GM21737 (cell line): ENCODE data around the gene OLR1.
"Not testable (repeated sequence)": the region's sequence is repeated elsewhere in the genome, so short reads cannot be mapped to it uniquely, and the experiment has no call there.

Experiments
- ATAC-seq: cut with Tn5 transposase; IDR thresholded peaks from one replicate; pipeline ENCODE4 v1.9.1; 2021; ENCODE audit warnings: mild to moderate bottlenecking, moderate library complexity; ENCODE audit not compliant: unreplicated experiment

The OLR1 gene

DNA sequence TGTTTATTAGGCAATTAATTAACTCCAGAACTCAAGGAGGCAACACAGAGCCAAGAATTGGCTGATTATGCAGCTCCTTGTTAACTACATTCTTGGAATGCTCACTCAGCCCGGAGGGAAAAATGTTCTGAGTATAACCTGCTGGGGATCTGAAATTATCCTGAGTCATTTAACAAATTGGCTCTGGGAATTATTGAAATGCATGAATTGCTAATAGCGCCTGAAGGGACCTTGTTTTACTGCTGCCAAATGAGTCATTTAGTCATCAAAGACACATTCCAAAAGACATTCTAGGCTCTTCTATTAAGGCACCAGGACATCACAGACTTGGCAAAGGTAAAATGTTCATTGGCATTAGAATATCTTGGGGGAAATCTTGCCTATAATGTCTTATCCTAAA is 19.9 kb upstream of the OLR1 start:
- ATAC-seq = no peak

DNA sequence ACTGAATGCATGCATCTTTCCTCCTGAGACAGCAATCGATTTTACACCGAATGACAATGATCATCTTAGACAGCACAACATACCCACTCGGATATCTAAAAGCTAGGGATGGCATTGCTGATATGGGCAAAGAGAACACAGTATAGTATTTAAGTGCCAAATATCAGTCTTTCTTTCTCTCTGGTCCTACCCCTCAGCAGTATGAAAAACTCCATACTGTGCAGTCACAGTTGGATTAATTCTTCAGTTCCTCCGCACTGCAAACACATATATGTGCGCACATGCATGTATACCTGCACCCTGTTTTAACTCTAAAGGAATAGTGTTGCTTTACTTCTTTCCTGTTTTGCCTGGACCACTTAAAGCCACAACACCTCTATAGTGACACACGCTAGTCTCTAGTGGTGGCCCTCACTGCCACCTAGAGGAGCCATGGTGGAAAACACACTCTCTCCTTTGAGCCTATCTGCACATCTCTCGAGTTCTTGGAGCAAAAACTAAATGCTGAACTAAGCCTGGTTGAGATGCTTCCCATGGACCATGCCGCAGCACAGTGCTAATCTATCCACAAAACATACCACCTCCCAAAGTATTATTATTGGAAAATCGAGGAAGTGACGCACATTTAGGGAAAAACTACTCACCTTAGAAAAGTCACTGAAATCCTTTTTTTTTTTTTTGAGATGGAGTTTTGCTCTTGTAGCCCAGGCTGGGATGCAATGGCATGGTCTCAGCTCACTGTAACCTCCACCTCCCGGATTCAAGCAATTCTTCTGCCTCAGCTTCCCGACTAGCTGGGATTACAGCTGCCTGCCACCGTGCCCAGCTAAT is 18.8 kb upstream of the OLR1 start:
- peak; percentile 72 for ATAC-seq

DNA sequence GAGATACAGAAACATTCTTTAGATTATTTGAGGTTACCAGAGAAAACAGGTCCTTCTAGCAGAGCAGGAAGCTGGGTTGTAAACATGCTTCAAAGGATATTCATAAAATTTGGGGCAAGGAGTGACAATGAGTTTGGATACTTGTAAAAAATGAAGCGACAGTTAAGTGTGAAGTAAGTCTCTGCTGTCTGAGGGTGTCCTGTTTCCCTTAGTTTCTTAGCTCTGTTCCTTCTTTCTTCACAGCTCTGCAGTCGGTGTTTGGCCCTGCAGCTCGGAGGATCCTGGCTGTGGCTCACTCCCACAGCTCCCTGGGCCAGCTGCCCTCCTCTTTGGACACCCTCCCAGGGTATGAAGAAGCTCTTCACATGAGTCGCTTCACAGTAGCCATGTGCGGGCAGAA is 17.7 kb upstream of the OLR1 start:
- ATAC-seq = no peak

- ATAC-seq = not testable (repeated sequence)
Observed at GRCh38 chr12:10186958-10187357, 15.0 kb upstream of the OLR1 start.

GRCh38 chr12:10186299-10186698 is 14.4 kb upstream of the OLR1 start:
- no peak for ATAC-seq

- ATAC-seq = no peak
Observed at GRCh38 chr12:10184261-10184843, 12.4 kb upstream of the OLR1 start.

DNA sequence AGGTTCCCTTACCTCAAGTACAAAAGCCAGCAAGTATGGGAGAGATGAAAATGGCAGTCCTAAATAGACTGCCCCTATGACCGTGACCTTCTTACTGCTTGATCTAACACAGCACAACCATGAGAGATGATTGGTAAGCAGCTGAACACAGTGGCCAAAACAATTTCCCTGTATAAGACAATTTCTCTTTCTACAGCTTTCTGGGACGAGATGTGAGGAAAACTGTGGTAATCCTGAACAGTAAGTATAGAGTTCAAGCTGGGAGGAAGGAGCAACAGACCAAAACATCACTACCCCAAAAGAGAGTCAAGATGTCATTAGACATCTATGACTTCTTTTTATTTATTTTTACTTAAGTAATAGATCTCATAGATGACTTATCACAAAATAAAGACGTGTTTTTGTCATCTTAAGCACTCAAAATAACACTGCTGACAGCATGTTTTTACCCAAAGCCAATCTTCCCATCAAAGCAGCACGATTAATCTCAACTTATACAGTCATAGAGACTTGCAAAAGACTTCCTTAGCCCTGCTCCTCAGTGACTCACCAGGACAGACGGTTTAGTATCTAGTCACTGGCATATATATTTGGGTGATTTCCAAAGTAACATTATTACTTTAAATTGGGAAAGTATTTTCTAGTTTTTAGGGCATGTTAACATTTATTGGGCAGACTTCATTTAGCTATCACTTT is 10.6 kb upstream of the OLR1 start:
- no peak for ATAC-seq

DNA sequence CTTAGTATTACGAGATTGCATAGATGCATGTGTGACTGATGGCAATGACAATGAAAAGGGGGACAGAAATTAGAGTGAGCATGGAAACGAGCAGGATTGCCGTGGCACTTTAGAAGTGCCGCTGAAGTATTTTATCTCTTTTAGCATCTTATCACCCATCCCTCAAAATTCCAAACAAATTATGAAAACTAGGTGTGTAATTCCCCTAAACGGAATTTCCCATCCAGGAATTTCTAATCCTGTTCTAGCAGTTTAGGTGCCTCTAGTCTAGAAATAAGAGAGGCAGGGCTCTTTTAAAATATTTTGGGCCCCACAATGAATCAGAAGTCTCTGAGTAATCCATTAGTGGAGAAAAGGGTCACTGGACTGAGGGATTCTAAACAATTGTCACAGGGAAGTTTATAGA is 7.8 kb upstream of the OLR1 start:
- no peak for ATAC-seq

DNA sequence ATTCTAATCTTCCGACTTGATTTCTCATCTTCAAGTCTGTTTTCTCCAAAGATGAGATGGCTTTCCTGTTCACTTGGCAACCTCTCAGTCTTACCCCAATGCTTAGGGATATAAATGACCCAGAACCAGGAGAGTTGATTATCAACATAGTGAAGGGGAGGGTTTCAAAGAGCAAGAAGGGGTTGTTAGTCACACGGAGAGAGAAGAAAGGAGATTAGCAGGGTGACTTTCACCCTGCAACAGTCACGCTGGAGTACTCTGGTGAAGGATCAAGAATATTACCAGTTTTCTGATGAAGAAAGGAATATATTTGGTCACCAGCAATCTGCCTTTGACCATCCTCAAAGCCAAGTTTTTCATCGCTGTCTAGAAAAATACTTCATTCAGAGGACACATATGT is 6.9 kb upstream of the OLR1 start, which contains the start of gene TMEM52B:
TMEM52B (plus strand) TSS at position 212 of the 400 bp plus-strand sequence. CDS start 543 bp downstream, outside the sequence.
- ATAC-seq = no peak

- ATAC-seq = no peak
Observed at GRCh38 chr12:10175846-10176636, 4.1 kb upstream of the OLR1 start.

DNA sequence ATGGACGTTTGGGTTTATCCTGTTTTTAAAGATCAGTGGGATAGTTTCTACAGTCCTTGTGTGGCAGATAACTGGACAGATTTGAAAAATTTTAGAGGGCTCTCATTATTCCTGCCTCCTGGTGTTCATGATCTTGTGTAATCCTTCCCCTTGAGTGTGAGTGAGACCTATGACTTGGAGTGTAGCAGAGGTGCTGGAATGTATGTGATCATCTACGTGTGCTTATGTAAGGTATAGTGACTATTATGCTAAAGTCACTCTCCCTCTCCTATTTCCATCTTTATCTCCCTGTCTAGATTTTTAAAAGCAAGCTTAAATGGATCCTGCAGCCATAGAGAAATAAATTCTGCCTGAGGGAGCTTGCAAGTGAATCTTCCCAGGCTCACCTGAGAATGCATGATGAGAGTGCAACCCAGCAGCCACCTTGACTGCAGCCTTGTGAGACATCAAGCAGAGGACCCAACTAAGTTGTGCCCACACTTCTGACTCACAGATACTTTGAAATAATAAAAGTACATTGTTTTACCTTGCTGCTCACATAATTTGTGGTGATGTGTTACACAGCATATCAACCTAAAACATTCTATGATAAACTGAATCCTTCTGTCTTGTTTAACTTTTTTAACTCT is 3.2 kb upstream of the OLR1 start:
- ATAC-seq = no peak

DNA sequence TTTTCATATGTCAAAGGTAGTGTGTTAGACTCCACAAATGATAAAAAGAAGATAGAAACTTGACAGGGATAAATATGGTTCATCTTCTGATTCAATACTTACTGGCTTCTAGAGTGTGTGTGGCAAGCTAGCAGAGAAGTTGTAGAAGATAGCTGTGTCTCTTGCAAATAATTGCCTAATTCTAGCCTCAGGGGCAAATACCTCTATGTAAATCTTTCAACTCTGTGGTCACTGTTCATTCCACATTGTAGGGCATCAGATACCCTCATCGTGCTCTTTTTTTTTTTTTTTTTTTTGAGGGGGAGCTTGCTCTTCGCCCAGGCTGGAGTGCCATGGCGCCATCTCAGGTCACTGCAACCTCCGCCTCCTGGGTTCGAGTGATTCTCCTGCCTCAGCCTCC is 1.7 kb downstream of the OLR1 start:
- ATAC-seq = no peak

DNA sequence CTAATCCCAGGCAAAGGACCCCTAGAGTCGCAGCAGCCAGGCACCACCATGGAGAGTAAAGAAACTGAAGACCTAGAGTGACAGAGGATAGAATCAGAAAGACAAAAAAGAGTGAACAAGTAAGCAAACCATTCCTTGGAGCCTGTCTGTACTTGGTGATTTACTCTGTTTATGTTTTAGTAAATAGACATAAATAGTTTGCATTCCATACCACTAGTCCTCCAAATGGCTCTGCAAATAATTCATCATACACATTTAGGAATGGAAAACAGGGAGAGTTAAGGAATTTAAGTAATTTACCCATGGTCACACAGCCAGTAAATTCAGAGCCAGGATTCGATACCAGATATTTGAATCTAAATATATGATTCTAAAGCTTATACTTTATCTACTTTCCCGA is 2.8 kb downstream of the OLR1 start:
- no peak for ATAC-seq

GRCh38 chr12:10167599-10167998 is 4.3 kb downstream of the OLR1 start:
- no peak for ATAC-seq

GRCh38 chr12:10165421-10165820 is 6.5 kb downstream of the OLR1 start:
- no peak for ATAC-seq

DNA sequence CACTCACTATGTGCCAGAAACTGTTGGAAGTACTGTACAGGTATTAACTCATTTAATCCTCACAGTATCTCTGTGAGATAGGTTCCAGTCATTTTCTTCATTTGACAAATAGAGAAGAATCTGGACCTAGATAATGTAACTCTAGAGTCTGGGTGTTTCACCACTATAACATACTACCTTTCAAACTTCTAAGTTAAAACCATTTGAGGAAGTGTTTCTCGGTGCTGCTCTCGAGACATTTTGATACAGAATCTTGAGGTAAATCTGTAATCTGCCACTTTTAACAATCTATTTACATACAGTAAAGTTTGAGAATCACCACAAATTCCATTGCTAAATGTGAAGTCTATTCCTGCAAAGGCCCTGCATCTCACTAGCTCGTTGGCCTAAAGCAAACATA is 8.8 kb downstream of the OLR1 start:
- ATAC-seq = no peak

- ATAC-seq = no peak
Observed at GRCh38 chr12:10160617-10161385, 11.1 kb downstream of the OLR1 start.

DNA sequence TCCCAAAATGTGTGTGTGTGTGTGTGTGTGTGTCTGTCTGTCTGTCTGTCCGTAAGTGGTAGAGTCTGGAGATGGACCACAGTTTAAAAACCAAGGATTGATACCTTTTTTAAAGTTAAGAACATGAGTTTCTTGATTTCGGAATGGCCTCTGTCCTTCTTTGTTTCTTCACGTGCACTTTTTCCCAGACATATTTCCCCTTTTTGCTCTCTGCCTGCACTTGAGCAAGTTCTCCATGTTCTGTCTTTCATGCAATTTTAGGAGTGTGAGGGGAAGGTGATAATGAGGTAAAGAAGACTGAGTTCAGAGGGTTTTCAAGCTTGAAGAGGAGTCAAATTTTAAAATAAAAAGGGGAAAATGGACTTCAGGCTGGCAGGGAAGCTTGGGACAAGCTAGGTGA is 12.7 kb downstream of the OLR1 start:
- ATAC-seq = no peak

DNA sequence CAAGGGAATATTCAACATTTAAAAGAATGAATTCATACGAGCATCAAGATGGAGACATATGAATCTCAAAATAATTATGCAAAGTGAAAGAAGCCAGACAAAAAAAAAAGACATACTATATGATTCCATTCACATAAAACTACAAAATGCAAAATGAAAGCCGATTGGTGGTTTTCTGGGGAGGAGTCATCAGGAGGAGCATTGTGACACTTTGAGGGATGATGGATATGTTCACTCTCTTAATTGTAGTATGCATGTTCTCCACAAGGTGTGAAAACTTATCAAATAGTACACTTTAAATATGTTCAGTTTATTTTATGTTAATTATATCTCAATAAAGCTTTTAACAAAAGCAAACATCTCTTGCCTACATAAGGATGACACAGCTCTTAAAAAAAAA is 13.5 kb downstream of the OLR1 start:
- no peak for ATAC-seq

DNA sequence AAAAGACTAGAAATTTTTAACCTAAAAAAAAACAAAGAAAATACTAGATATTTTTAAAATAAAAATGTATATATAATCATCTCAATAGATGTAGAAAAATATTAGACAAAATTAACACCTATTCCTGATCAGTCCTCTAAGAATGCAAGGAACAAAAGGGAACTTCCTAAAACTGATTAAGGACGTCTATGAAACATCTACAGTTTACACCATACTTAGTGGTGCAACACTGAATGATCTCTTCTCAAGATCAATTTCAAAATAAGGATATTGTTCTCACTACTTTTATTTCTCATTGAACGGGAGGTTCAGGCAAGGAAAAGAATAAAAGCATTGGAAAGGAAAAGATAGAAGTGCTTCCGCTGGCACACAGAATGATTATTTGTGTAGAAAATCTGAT is 16.0 kb downstream of the OLR1 start:
- ATAC-seq = no peak
